ENCODE results near the gene SNX19.

DNA sequence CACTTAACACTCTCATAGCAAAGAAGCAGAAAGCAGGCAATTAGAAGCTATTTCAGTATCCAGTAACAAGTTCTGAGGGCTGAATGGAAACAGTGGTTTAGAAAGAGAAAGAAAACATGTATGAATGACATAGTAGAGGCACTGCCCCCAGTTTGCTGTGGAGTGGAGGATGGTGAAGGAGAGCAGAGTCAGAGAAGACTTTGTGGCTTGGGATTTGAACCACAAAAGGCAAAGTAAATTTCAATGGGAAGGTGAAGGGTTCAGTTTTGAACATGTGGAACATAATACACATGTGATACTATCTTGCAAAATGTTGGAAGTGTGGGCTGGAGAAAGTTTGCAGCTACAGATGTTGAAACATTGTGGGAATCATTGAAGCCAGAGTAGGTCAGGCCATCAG lies 81.4 kb downstream of the SNX19 start:
- TF ChIP-seq, protein P1, sequence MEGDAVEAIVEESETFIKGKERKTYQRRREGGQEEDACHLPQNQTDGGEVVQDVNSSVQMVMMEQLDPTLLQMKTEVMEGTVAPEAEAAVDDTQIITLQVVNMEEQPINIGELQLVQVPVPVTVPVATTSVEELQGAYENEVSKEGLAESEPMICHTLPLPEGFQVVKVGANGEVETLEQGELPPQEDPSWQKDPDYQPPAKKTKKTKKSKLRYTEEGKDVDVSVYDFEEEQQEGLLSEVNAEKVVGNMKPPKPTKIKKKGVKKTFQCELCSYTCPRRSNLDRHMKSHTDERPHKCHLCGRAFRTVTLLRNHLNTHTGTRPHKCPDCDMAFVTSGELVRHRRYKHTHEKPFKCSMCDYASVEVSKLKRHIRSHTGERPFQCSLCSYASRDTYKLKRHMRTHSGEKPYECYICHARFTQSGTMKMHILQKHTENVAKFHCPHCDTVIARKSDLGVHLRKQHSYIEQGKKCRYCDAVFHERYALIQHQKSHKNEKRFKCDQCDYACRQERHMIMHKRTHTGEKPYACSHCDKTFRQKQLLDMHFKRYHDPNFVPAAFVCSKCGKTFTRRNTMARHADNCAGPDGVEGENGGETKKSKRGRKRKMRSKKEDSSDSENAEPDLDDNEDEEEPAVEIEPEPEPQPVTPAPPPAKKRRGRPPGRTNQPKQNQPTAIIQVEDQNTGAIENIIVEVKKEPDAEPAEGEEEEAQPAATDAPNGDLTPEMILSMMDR (IDR thresholded peaks at IDR 0.05) = no peak
- TF ChIP-seq POLR2A (IDR thresholded peaks at IDR 0.05) = no peak

All from adrenal gland (tissue), 5 donors.